Measurements from ENCODE around the gene RNF7.

DNA sequence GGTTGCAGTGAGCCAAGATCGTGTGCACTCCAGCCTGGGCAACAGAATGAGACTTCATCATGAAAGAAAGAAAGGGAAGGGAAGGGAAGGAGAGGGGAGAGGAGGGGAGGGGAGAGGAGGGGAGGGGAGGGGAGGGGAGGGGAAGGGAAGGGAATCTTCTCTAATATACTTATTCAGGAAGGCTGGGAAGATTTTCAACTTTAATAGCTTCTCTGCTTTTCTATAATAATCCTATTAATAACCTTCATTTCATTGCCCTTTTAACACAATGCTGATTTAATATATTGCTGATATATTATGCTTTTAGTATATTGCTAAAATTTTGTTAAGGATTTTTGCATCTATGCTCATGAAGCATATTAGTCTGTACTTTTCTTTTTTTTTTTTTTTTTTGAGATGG lies 23.4 kb upstream of the RNF7 start:
- TF ChIP-seq CTCF (optimal IDR thresholded peaks at IDR 0.05 in 1 of 3, IDR thresholded peaks at IDR 0.05 in 1 of 3, conservative IDR thresholded peaks at IDR 0.05 in 1 of 3; ENCODE audit: extremely low read depth in 1 of 3, insufficient read depth in 2 of 3, low read length in 3 of 3) (no peak), EZH2 (IDR thresholded peaks at IDR 0.05; ENCODE audit: low read length) (no peak)

Measured in keratinocyte (primary cell).